T-helper 2 cell treated with Interferon-gamma antibody and Interleukin-4, amounts not matched to agents 5 μg/mL and 100 μg/mL, for 36 hours (primary cell): ENCODE measurements around the gene SLC6A7.

ENCODE experiments used
- DNase-seq: peaks from one replicate; pipeline ENCODE4 v3.0.0; 2021; ENCODE audit warnings: low spot score
- H3K27ac Mint-ChIP-seq: one replicate; pipeline ENCODE4 v1.8.0; 2021; ENCODE audit warnings: mild to moderate bottlenecking, mixed read lengths
- H3K27me3 Mint-ChIP-seq: one replicate; pipeline ENCODE4 v1.8.0; 2021; ENCODE audit warnings: low read depth, mixed read lengths
- H3K36me3 Mint-ChIP-seq: one replicate; pipeline ENCODE4 v1.8.0; 2021; ENCODE audit warnings: low read depth, mixed read lengths
- H3K4me1 Mint-ChIP-seq: one replicate; pipeline ENCODE4 v1.8.0; 2021; ENCODE audit warnings: low read depth, mixed read lengths
- H3K4me3 Mint-ChIP-seq: one replicate; pipeline ENCODE4 v1.8.0; 2022; ENCODE audit warnings: mild to moderate bottlenecking, moderate library complexity, mixed read lengths
- H3K9me3 Mint-ChIP-seq: one replicate; pipeline ENCODE4 v1.8.0; 2021; ENCODE audit warnings: mixed read lengths

The SLC6A7 gene

GRCh38 chr5:150189728-150190502 is at the start of gene SLC6A7:
SLC6A7 (plus strand) TSS chr5:150190062; CDS start chr5:150190328, 266 bp downstream.
- H3K4me1 Mint-ChIP-seq, result no peaks in the 10 kb centered on the region
- no peak within 1 kb of the TSS for H3K27ac Mint-ChIP-seq
- no peaks in the 10 kb centered on the region for H3K9me3 Mint-ChIP-seq
- H3K4me3 Mint-ChIP-seq, result no peak within 1 kb of the TSS
- H3K27me3 Mint-ChIP-seq, result peaks cover 34% of the 10 kb centered on the region
- no peaks in the 10 kb centered on the region for H3K36me3 Mint-ChIP-seq
- DNase-seq, result no peak

- Mint-ChIP-seq H3K27me3 (no peaks in the 10 kb centered on the region), H3K4me3 (no peak overlapping the region), H3K27ac (no peak overlapping the region), H3K36me3 (no peaks in the 10 kb centered on the region), H3K9me3 (no peaks in the 10 kb centered on the region), H3K4me1 (peaks cover under 1% of the 10 kb centered on the region)
- no peak for DNase-seq
Observed at GRCh38 chr5:150140830-150141229, 49.0 kb upstream of the SLC6A7 start.

GRCh38 chr5:150141544-150142184 is 48.2 kb upstream of the SLC6A7 start:
- Mint-ChIP-seq H3K4me3 (no peak overlapping the region), H3K9me3 (no peaks in the 10 kb centered on the region), H3K4me1 (peaks cover 2% of the 10 kb centered on the region), H3K27ac (no peak overlapping the region), H3K36me3 (no peaks in the 10 kb centered on the region), H3K27me3 (no peaks in the 10 kb centered on the region)
- DNase-seq, result no peak

GRCh38 chr5:150142185-150142958 is 47.5 kb upstream of the SLC6A7 start:
- no peak overlapping the region for H3K27ac Mint-ChIP-seq
- no peaks in the 10 kb centered on the region for H3K27me3 Mint-ChIP-seq
- no peak for DNase-seq
- H3K4me1 Mint-ChIP-seq, result peaks cover 2% of the 10 kb centered on the region
- H3K36me3 Mint-ChIP-seq, result no peaks in the 10 kb centered on the region
- H3K4me3 Mint-ChIP-seq, result no peak overlapping the region
- no peaks in the 10 kb centered on the region for H3K9me3 Mint-ChIP-seq

GRCh38 chr5:150142959-150143349 is 46.9 kb upstream of the SLC6A7 start:
- no peaks in the 10 kb centered on the region for H3K36me3 Mint-ChIP-seq
- peaks cover 2% of the 10 kb centered on the region for H3K4me1 Mint-ChIP-seq
- H3K4me3 Mint-ChIP-seq, result no peak overlapping the region
- H3K9me3 Mint-ChIP-seq, result no peaks in the 10 kb centered on the region
- DNase-seq, result no peak
- H3K27ac Mint-ChIP-seq, result no peak overlapping the region
- no peaks in the 10 kb centered on the region for H3K27me3 Mint-ChIP-seq

GRCh38 chr5:150143350-150144245 is 46.3 kb upstream of the SLC6A7 start:
- Mint-ChIP-seq H3K36me3 (no peaks in the 10 kb centered on the region), H3K4me3 (no peak overlapping the region), H3K27ac (no peak overlapping the region), H3K4me1 (peaks cover 2% of the 10 kb centered on the region), H3K27me3 (no peaks in the 10 kb centered on the region), H3K9me3 (no peaks in the 10 kb centered on the region)
- no peak for DNase-seq

- H3K4me3 Mint-ChIP-seq, result no peak overlapping the region
- H3K4me1 Mint-ChIP-seq, result peaks cover 9% of the 10 kb centered on the region
- H3K9me3 Mint-ChIP-seq, result no peaks in the 10 kb centered on the region
- no peak for DNase-seq
- no peaks in the 10 kb centered on the region for H3K36me3 Mint-ChIP-seq
- H3K27me3 Mint-ChIP-seq, result no peaks in the 10 kb centered on the region
- no peak overlapping the region for H3K27ac Mint-ChIP-seq
Observed at GRCh38 chr5:150144246-150144801, 45.5 kb upstream of the SLC6A7 start.

GRCh38 chr5:150144879-150145278 is 45.0 kb upstream of the SLC6A7 start:
- DNase-seq, result no peak
- H3K4me3 Mint-ChIP-seq, result no peak overlapping the region
- no peaks in the 10 kb centered on the region for H3K27me3 Mint-ChIP-seq
- H3K36me3 Mint-ChIP-seq, result no peaks in the 10 kb centered on the region
- no peak overlapping the region for H3K27ac Mint-ChIP-seq
- peaks cover 14% of the 10 kb centered on the region for H3K4me1 Mint-ChIP-seq
- H3K9me3 Mint-ChIP-seq, result no peaks in the 10 kb centered on the region

GRCh38 chr5:150146235-150146634 is 43.6 kb upstream of the SLC6A7 start:
- Mint-ChIP-seq H3K27ac (no peak overlapping the region), H3K4me1 (peaks cover 16% of the 10 kb centered on the region), H3K4me3 (no peak overlapping the region), H3K27me3 (no peaks in the 10 kb centered on the region), H3K9me3 (no peaks in the 10 kb centered on the region), H3K36me3 (no peaks in the 10 kb centered on the region)
- DNase-seq, result no peak

GRCh38 chr5:150146862-150147601 is 42.8 kb upstream of the SLC6A7 start:
- Mint-ChIP-seq H3K4me1 (peaks cover 16% of the 10 kb centered on the region), H3K36me3 (no peaks in the 10 kb centered on the region), H3K4me3 (no peak overlapping the region), H3K27ac (no peak overlapping the region), H3K9me3 (no peaks in the 10 kb centered on the region), H3K27me3 (no peaks in the 10 kb centered on the region)
- DNase-seq, result no peak

GRCh38 chr5:150147670-150148069 is 42.2 kb upstream of the SLC6A7 start:
- H3K9me3 Mint-ChIP-seq, result no peaks in the 10 kb centered on the region
- H3K4me1 Mint-ChIP-seq, result peaks cover 16% of the 10 kb centered on the region
- H3K27ac Mint-ChIP-seq, result no peak overlapping the region
- H3K4me3 Mint-ChIP-seq, result no peak overlapping the region
- no peak for DNase-seq
- no peaks in the 10 kb centered on the region for H3K36me3 Mint-ChIP-seq
- no peaks in the 10 kb centered on the region for H3K27me3 Mint-ChIP-seq

- peaks cover 1% of the 10 kb centered on the region for H3K27me3 Mint-ChIP-seq
- H3K4me3 Mint-ChIP-seq, result no peak overlapping the region
- DNase-seq, result no peak
- peak overlapping the region; percentile 53 for H3K27ac Mint-ChIP-seq
- H3K36me3 Mint-ChIP-seq, result no peaks in the 10 kb centered on the region
- H3K9me3 Mint-ChIP-seq, result no peaks in the 10 kb centered on the region
- H3K4me1 Mint-ChIP-seq, result peaks cover 16% of the 10 kb centered on the region
Observed at GRCh38 chr5:150148117-150148927, 41.5 kb upstream of the SLC6A7 start.
